Stimulated activated CD8-positive, alpha-beta memory T cell treated with anti-CD3 and anti-CD28 coated beads, Interleukin-2, amount 100 ng/mL, for 1 hour (primary cell): Measurements from ENCODE around the gene TPM2.

Experiments
- DNase-seq, 2 donors: peaks; one replicate each; pipeline ENCODE4 v3.0.0-alpha.2; 2020; ENCODE audit warnings: low read depth in 2 of 2

The TPM2 gene

GRCh38 chr9:35718721-35719511, 29.2 kb upstream of the TPM2 start:
- DNase-seq, result no peak

- no peak for DNase-seq
Observed at GRCh38 chr9:35717132-35717870, 27.6 kb upstream of the TPM2 start.

GRCh38 chr9:35716230-35716629, 26.5 kb upstream of the TPM2 start:
- no peak for DNase-seq

GRCh38 chr9:35714579-35715252, 25.0 kb upstream of the TPM2 start:
- DNase-seq, result no peak

GRCh38 chr9:35714123-35714522, 24.4 kb upstream of the TPM2 start:
- DNase-seq, result no peak

GRCh38 chr9:35713578-35713977, 23.9 kb upstream of the TPM2 start:
- no peak for DNase-seq

- no peak for DNase-seq
Observed at GRCh38 chr9:35712762-35713400, 23.2 kb upstream of the TPM2 start.

- no peak for DNase-seq
Observed at GRCh38 chr9:35711501-35712428, 22.0 kb upstream of the TPM2 start.

- no peak for DNase-seq
Observed at GRCh38 chr9:35710818-35711500, 21.2 kb upstream of the TPM2 start.

- no peak for DNase-seq
Observed at GRCh38 chr9:35708146-35708545, 18.4 kb upstream of the TPM2 start.

GRCh38 chr9:35706951-35707350, 17.2 kb upstream of the TPM2 start:
- no peak for DNase-seq

GRCh38 chr9:35705836-35706430, 16.2 kb upstream of the TPM2 start:
- DNase-seq, result no peak

- no peak for DNase-seq
Observed at GRCh38 chr9:35705372-35705771, 15.6 kb upstream of the TPM2 start.

GRCh38 chr9:35703906-35704672, 14.4 kb upstream of the TPM2 start:
- DNase-seq, result no peak

- no peak for DNase-seq
Observed at GRCh38 chr9:35702696-35703095, 13.0 kb upstream of the TPM2 start.

- DNase-seq, result no peak
Observed at GRCh38 chr9:35700942-35701341, 11.2 kb upstream of the TPM2 start.

- no peak for DNase-seq
Observed at GRCh38 chr9:35700031-35700430, 10.3 kb upstream of the TPM2 start.

- DNase-seq, result no peak
Observed at GRCh38 chr9:35698231-35698630, 8.5 kb upstream of the TPM2 start.

GRCh38 chr9:35697486-35697885, 7.8 kb upstream of the TPM2 start:
- no peak for DNase-seq
